Common myeloid progenitor, CD34-positive (primary cell): ENCODE data around the gene PDE4D.
A peak's percentile ranks its signal among the peaks of the same experiment; 100 is the strongest.

Experiments
- CTCF ChIA-PET: fragments of 350-600 bp; sonication (Branson Sonifier 250); formaldehyde crosslinking; loops from one replicate; lab custom pipeline; 2021; ENCODE audit warnings: antibody characterized with exemption; lab: Charles Lee
- POLR2A ChIA-PET: fragments of 350-600 bp; sonication (Branson Sonifier 250); formaldehyde crosslinking; loops from one replicate; lab custom pipeline; 2021; ENCODE audit warnings: antibody characterized with exemption; lab: Charles Lee
- DNase-seq, 3 donors: peaks; one replicate each; pipeline versions ENCODE4 v3.0.0 to v3.0.0-alpha.2; 2013
- H3K27ac ChIP-seq, 2 experiments: 1 replicate in 1 of 2; 2 replicates in 1 of 2; pipeline ENCODE4 v1.7.0; 2013; ENCODE audit warnings: inconsistent platforms in 2 of 2, low read length in 2 of 2, mild to moderate bottlenecking in 2 of 2, low read depth in 1 of 2, moderate library complexity in 1 of 2; ENCODE audit not compliant: severe bottlenecking in 2 of 2, insufficient read depth in 1 of 2, poor library complexity in 1 of 2
- H3K27me3 ChIP-seq, 5 experiments: replicated peaks in 2 of 5; 1 replicate in 3 of 5; 2 replicates in 2 of 5; pipeline versions ENCODE4 v1.6.1 to v1.7.0; 2013; ENCODE audit warnings: low read length in 4 of 5, mild to moderate bottlenecking in 2 of 5, moderate library complexity in 2 of 5, inconsistent platforms in 1 of 5; ENCODE audit not compliant: insufficient read depth in 5 of 5, control insufficient read depth in 4 of 5
- H3K36me3 ChIP-seq, 4 experiments: 1 replicate in 2 of 4; 2 replicates in 2 of 4; pipeline versions ENCODE4 v1.6.1 to v1.7.0; 2013; ENCODE audit warnings: low read length in 3 of 4, control low read depth in 1 of 4, mild to moderate bottlenecking in 1 of 4; ENCODE audit not compliant: control insufficient read depth in 4 of 4, insufficient read depth in 4 of 4
- H3K4me1 ChIP-seq, 4 experiments: 1 replicate in 3 of 4; 2 replicates in 1 of 4; pipeline versions ENCODE4 v1.6.1 to v1.7.1; 2013; ENCODE audit warnings: low read length in 3 of 4, mild to moderate bottlenecking in 3 of 4, control low read depth in 1 of 4, inconsistent platforms in 1 of 4, moderate library complexity in 1 of 4; ENCODE audit not compliant: control insufficient read depth in 4 of 4, insufficient read depth in 4 of 4; ENCODE audit errors: control extremely low read depth in 1 of 4
- H3K4me3 ChIP-seq, 7 experiments: 1 replicate in 4 of 7; 2 replicates in 3 of 7; pipeline versions ENCODE4 v1.5.1 to v1.7.0; 2013; ENCODE audit warnings: mild to moderate bottlenecking in 7 of 7, low read length in 6 of 7, moderate library complexity in 6 of 7, inconsistent platforms in 2 of 7, low read depth in 2 of 7, control low read depth in 1 of 7; ENCODE audit not compliant: insufficient read depth in 4 of 7, control insufficient read depth in 1 of 7; ENCODE audit errors: extremely low read depth in 1 of 7
- H3K9me3 ChIP-seq, 5 experiments: 1 replicate in 4 of 5; 2 replicates in 1 of 5; pipeline versions ENCODE4 v1.6.1 to v1.7.1; 2013; ENCODE audit warnings: low read length in 4 of 5, mild to moderate bottlenecking in 2 of 5, inconsistent platforms in 1 of 5, low read depth in 1 of 5, moderate library complexity in 1 of 5; ENCODE audit not compliant: control insufficient read depth in 4 of 5, insufficient read depth in 2 of 5; ENCODE audit errors: control extremely low read depth in 1 of 5
- WGBS: methylation state at CpG from one replicate; pipeline ENCODE4 v1.1.5; 2013; ENCODE audit not compliant: insufficient coverage; 5-methylcytosine and 5-hydroxymethylcytosine counted together

Gene PDE4D

DNA sequence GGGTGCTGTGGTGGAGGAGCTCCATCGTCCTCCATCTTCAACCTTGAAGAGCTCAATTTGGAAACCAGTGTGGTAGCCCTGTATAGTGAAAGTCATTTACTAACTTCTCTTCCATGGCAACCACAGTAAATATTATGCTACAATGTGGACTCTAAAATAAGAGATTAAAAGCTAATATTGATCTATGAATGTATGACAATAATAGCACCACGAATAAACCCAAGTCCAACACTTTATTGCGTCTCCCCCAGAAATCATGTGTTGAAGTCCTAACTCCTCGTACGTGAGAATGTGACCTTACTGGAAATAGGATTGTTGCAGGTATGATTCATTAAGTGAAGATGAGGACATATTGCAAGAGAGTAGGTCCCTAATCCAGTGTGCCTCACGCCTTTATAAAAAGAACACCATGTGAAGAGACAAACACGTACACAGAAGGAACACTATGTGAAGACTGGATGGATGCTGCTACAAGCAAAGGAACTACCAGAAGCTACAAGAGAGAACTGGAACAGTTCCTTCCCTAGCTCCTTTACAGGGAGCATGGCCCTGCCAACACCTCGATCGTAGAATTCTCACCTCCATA lies 276.2 kb downstream of the PDE4D start:
- Histone ChIP-seq H3K9me3 (no peaks in the 10 kb centered on the region), H3K4me1 (peaks cover 0 to 10% (median 2%) of the 10 kb centered on the region in 4 experiments), H3K27me3 (no peaks in the 10 kb centered on the region), H3K27ac (no peak overlapping the region), H3K36me3 (no peaks in the 10 kb centered on the region), H3K4me3 (no peak overlapping the region)
- POLR2A ChIA-PET: no interaction called here
- WGBS: 100% methylated on average over 7 of the region's 9 CpGs
- CTCF ChIA-PET: interaction anchor here (2.3 kb wide), 1 partner anchor 8 kb away, joined by 7 read pairs; no protein-coding TSS in a partner anchor
- DNase-seq: no peak

- ChIA-PET CTCF (no interaction called here), POLR2A (no interaction called here)
- no CpG with 5 or more reads among the region's 1 CpG for WGBS
These were observed 277.1 kb downstream of the PDE4D start for GRCh38 chr5:59616413-59616812.

DNA sequence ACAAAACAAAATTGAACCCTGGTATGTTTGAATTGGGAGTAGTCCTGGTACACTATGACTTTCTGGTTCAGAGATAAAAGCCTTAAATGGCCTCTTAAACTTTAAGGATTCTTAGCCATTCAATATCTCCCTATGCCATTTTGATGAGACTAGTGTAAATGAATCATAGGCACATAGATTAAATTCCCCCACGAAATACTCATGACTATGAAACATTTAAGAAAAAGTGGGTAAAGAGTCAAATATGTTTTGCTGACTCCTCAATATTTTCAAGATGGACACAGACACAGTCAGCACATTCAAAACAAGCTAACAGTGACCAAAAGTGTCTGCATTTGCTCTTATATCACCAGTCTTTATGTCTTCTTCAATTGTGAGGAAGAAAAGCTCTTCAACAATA lies 278.3 kb downstream of the PDE4D start:
- H3K27ac ChIP-seq: no peak overlapping the region
- H3K27me3 ChIP-seq: no peaks in the 10 kb centered on the region
- POLR2A ChIA-PET: no interaction called here
- H3K36me3 ChIP-seq: no peaks in the 10 kb centered on the region
- CTCF ChIA-PET: interaction anchor here (0.9 kb wide), 1 partner anchor 19 kb away, joined by 3 read pairs; no protein-coding TSS in a partner anchor
- no peak for DNase-seq
- H3K9me3 ChIP-seq: no peaks in the 10 kb centered on the region
- no peak overlapping the region for H3K4me3 ChIP-seq
- no CpG with 5 or more reads among the region's 1 CpG for WGBS
- H3K4me1 ChIP-seq: peaks cover 0 to 18% (median 2%) of the 10 kb centered on the region in 4 experiments

More at GRCh38 chr5:59616413-59616812, 277.1 kb downstream of the PDE4D start:
- peaks cover 0 to 15% (median 2%) of the 10 kb centered on the region in 4 experiments for H3K4me1 ChIP-seq
- H3K27ac ChIP-seq: no peak overlapping the region
- no peaks in the 10 kb centered on the region for H3K27me3 ChIP-seq
- H3K9me3 ChIP-seq: no peaks in the 10 kb centered on the region
- no peak overlapping the region for H3K4me3 ChIP-seq
- no peaks in the 10 kb centered on the region for H3K36me3 ChIP-seq
- DNase-seq: no peak

- Histone ChIP-seq H3K4me3 (peak overlapping the region in 2 of 7 experiments; percentile 31 to 50), H3K27ac (no peak overlapping the region), H3K27me3 (no peaks in the 10 kb centered on the region), H3K36me3 (no peaks in the 10 kb centered on the region), H3K9me3 (peaks cover 0 to 2% (median 0%) of the 10 kb centered on the region in 5 experiments), H3K4me1 (peaks cover 4 to 41% (median 15%) of the 10 kb centered on the region in 4 experiments)
- DNase-seq: peak; percentile 18 to 75 (median 70)
- POLR2A ChIA-PET: no interaction called here
- WGBS: 35% methylated on average over 3 of the region's 4 CpGs
- CTCF ChIA-PET: interaction anchor here (1.0 to 1.8 kb wide), 2 partner anchors 9 to 51 kb away, joined by 7 to 8 read pairs; no protein-coding TSS in a partner anchor
These were observed 283.8 kb downstream of the PDE4D start for GRCh38 chr5:59609501-59610265.

GRCh38 chr5:59608745-59609144 lies 284.8 kb downstream of the PDE4D start:
- H3K4me1 ChIP-seq: peaks cover 4 to 41% (median 15%) of the 10 kb centered on the region in 4 experiments
- no peak overlapping the region for H3K4me3 ChIP-seq
- POLR2A ChIA-PET: no interaction called here
- no peaks in the 10 kb centered on the region for H3K27me3 ChIP-seq
- CTCF ChIA-PET: interaction anchor here (1.8 kb wide), 1 partner anchor 52 kb away, joined by 8 read pairs; no protein-coding TSS in a partner anchor
- H3K27ac ChIP-seq: no peak overlapping the region
- peak in 2 of 3 donors; percentile 76 to 87 for DNase-seq
- no peaks in the 10 kb centered on the region for H3K36me3 ChIP-seq
- peaks cover 0 to 2% (median 0%) of the 10 kb centered on the region in 5 experiments for H3K9me3 ChIP-seq
- no CpG with 5 or more reads among the region's 2 CpGs for WGBS

DNA sequence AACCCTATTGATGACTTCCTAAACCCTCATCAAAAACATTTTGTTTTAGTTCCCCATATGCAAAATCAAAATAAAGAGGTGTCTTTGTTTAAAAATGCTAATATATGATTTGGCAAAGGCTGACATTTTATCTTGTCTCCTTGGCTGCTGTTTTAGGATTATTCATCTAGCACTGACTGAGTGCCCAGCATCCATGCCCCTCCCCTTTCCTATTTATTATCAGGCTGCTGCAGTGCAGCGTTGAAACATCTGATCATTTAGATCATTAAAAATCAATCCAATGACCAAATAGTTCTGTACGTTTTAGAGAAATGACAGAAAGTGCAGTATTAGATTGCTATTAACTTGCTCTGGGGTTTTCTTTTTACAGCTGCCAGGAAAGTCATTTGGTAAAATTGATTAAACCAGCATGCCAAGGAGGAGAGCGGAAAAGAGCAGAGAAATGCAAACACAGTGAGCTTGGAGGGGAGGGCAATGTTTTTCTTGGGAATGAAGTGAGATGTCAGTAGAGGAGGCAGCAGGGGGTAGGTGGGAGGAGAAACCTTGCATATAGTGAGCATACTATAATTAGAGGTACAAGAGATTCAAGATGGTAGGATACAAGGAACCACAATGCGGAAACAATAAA lies 286.3 kb downstream of the PDE4D start:
- no peak overlapping the region for H3K27ac ChIP-seq
- H3K4me3 ChIP-seq: no peak overlapping the region
- H3K4me1 ChIP-seq: peaks cover 4 to 41% (median 15%) of the 10 kb centered on the region in 4 experiments
- ChIA-PET POLR2A (no interaction called here), CTCF (no interaction called here)
- peaks cover 0 to 2% (median 0%) of the 10 kb centered on the region in 5 experiments for H3K9me3 ChIP-seq
- DNase-seq: no peak
- no peaks in the 10 kb centered on the region for H3K36me3 ChIP-seq
- no peaks in the 10 kb centered on the region for H3K27me3 ChIP-seq
- WGBS: 94% methylated on average over 2 of the region's 4 CpGs
